Uterus (tissue), 2 donors: ENCODE results near the gene OR5K3.

Source experiments
- POLR2A ChIP-seq, 2 donors: fragments of 450-650 bp; IDR thresholded peaks; one replicate each; pipeline ENCODE4 v1.6.1; 2016; ENCODE audit warnings: antibody characterized with exemption in 2 of 2, mild to moderate bottlenecking in 1 of 2, moderate library complexity in 1 of 2
- TF ChIP-seq, protein P1 (sequence below), 4 experiments: fragments of 200-600 bp in 2 of 4; fragments of 450-650 bp in 2 of 4; sonication (generic) in 2 of 4; IDR thresholded peaks; one replicate each; pipeline ENCODE4 v1.5.1; 2016 to 2019; ENCODE audit warnings: antibody characterized with exemption in 4 of 4, mild to moderate bottlenecking in 2 of 4, moderate library complexity in 1 of 4

DNA sequence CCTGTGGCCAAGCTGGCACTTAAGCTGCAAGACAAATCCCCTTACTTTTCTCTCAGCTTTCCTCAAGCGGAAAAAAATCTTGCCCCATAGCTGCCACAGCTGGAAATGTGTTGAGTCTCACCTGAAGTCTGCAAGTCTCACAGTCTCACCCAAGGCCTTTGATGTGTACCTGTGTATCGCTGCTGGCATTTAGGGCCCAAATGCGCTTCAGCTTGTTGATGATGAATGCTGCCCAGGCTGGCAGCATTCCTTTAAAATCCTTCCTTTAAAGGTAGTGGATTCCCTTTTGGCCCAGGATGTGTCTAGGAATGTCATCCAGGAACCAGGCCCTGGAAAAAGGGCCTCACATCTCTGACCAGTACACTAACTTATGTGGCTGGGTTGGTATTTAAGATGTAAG, 29.8 kb upstream of the OR5K3 start:
- TF ChIP-seq, protein P1, sequence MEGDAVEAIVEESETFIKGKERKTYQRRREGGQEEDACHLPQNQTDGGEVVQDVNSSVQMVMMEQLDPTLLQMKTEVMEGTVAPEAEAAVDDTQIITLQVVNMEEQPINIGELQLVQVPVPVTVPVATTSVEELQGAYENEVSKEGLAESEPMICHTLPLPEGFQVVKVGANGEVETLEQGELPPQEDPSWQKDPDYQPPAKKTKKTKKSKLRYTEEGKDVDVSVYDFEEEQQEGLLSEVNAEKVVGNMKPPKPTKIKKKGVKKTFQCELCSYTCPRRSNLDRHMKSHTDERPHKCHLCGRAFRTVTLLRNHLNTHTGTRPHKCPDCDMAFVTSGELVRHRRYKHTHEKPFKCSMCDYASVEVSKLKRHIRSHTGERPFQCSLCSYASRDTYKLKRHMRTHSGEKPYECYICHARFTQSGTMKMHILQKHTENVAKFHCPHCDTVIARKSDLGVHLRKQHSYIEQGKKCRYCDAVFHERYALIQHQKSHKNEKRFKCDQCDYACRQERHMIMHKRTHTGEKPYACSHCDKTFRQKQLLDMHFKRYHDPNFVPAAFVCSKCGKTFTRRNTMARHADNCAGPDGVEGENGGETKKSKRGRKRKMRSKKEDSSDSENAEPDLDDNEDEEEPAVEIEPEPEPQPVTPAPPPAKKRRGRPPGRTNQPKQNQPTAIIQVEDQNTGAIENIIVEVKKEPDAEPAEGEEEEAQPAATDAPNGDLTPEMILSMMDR (IDR thresholded peaks at IDR 0.05), result no peak
- TF ChIP-seq POLR2A (IDR thresholded peaks at IDR 0.05), result no peak
